ENCODE data around the gene UBE2G2.
A peak's percentile ranks its signal among the peaks of the same experiment; 100 is the strongest.
"Not testable (repeated sequence)": the region's sequence is repeated elsewhere in the genome, so short reads cannot be mapped to it uniquely, and the experiment has no call there.

The UBE2G2 gene

DNA sequence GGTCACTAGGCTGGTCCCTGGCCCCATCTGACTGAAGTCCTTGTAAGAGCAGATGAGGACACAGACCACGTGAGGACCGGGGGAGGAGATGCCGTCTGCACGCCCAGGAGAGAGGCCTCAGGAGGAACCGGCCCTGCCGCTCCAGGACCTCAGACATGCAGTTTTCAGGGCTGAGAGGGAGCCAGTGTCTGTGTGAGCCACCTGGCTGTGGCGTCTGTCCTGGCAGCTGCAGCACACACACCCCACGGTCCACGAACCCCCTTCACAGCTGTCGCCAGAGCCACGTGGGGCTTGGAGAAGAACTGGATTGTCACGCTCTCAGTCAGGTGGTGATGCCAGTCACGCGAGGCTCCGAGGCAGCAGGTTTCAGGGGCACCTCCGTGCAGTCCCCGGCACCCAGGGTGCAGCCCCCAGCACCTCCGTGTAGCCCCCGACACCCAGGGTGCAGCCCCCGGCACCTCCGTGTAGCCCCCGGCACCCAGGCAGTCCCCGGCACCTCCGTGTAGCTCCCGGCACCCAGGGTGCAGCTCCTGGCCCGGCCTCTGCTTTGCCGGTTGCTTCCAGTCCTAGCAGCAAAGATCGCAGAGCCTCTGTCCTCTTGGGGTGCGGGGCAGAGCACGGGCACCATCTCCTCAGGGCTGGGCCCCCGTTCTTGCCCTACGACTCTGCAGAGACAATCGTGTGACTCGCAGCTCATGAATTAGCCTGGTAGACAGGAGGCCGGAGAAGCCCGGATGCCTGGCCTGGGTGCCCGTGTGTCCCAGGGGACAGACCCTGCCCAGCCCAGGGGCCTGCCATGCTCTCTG is 35.2 kb upstream of the UBE2G2 start:
- no peak for DNase-seq (ENCODE audit: low read depth in 1 of 2, low spot score in 1 of 2)

GRCh38 chr21:44836349-44836665 is 34.7 kb upstream of the UBE2G2 start:
- DNase-seq (ENCODE audit: low read depth in 1 of 2, low spot score in 1 of 2) = no peak

GRCh38 chr21:44835647-44835973 is 34.0 kb upstream of the UBE2G2 start:
- DNase-seq (ENCODE audit: low read depth in 1 of 2, low spot score in 1 of 2) = no peak

DNA sequence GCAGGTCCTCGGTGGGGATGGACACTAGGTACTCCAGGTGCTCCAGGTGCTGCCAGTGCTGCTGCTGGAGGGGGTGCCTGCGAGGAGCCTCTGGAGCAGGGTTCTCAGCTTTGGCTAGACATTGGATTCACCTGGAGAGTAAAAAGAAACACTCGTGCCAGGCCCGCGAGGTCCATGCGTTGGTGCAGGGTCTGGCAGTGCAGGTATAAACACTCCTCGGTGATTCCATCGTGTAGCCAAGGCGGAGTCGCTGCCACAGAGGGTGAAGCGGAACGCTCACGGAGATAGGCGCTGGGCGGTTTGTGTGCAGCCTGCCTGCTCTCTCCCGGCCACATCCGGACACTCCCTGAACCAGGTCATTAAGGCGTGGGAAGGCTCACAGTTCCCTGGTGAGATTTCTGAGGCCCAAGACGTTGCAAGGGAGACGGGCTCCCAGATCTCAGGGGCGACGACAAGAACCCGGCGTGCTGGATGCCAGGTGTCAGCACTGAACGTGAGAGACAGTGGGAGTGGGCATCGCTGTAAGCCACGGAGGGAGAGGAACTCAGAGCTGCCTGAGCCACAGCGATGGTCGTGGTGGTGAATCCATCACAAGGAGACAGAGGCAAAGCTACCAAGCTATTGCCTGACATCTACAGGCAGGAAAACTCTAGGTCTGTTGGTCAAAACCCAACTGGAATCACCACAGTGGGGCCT is 33.5 kb upstream of the UBE2G2 start:
- no peak for DNase-seq (ENCODE audit: low read depth in 1 of 2, low spot score in 1 of 2)

GRCh38 chr21:44834231-44834950 is 32.8 kb upstream of the UBE2G2 start:
- no peak for DNase-seq (ENCODE audit: low read depth in 1 of 2, low spot score in 1 of 2)

DNA sequence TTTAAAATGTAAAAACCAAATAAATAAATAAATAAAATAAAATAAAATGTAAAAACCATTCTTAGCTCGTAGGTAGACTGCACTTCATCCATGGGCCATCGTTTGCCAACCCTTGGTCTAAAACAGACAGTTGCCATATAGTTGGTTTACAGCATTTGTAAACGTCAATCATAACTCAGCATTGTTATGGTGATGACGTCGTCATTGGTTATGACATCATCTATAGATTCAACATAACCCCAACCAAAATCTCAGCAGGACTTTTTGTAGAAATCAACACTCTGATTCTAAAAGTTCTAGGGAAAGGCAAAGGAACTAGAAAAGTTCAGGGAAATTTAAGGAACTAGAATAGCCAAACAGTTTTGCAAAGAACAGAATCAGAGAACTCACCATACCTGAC is 32.0 kb upstream of the UBE2G2 start:
- DNase-seq (ENCODE audit: low read depth in 1 of 2, low spot score in 1 of 2) = no peak

DNA sequence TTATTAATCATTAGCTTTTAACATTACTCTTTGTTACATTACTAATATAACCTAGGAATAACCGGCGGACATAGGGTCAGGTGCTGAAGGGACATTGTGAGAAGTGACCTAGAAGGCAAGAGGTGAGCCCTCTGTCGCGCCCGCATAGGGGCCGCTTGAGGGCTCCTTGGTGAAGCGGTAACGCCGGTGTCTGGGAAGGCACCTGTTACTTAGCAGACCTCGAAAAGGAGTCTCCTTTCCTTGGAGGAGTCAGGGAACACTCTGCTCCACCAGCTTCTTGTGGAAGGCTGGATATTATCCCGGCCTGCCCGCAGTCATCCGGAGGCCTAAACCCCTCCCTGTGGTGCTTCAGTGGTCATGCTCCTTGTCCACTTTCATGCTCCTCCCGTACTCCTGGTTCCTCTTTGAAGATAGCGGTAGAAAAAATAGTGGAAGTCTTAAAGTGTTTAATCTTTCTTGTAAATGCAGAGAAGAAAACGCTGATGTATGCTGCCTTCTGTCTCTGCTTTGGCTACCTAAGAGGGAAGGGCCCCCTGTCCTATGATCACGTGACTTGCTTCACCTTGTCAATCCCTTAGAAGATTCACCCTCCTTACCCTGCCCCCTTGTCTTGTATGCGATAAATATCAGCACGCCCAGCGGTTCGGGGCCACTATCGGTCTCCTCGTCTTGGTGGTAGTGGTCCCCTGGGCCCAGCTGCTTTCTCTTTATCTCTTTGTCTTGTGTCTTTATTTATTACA is 31.1 kb upstream of the UBE2G2 start:
- DNase-seq (ENCODE audit: low read depth in 1 of 2, low spot score in 1 of 2) = not testable (repeated sequence)

GRCh38 chr21:44831227-44831860 is 29.7 kb upstream of the UBE2G2 start:
- no peak for DNase-seq (ENCODE audit: low read depth in 1 of 2, low spot score in 1 of 2)

DNA sequence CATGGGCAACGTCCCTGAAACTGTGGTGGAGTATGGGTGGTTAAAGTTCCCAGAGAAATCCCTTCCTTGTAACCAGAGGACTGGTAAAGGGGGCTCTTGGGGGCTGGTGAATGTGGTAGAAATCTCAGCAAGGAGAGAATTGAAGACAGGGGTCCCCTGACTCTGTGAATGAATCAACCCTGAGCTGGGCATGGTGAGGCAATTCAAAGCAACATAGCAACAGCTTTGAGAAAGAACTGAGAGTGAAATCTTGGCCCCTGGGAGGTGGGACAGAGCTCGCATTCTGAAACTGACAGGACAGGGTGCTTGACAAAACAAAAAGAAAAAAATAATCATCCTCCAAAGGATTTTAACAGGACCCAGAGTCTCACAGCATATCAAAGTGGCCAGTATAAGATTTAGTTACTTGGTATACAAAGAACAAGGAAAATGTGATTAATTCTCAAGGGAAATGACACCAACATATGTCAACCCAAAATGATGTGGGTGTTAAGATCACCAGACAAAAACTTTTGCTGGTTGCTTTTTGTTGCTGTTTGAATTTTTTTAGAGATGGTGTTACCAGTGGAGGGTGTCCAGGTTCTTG is 28.0 kb upstream of the UBE2G2 start:
- DNase-seq (ENCODE audit: low read depth in 1 of 2, low spot score in 1 of 2) = no peak

- no peak for DNase-seq (ENCODE audit: low read depth in 1 of 2, low spot score in 1 of 2)
Measured at GRCh38 chr21:44828362-44829056, 26.9 kb upstream of the UBE2G2 start.

DNA sequence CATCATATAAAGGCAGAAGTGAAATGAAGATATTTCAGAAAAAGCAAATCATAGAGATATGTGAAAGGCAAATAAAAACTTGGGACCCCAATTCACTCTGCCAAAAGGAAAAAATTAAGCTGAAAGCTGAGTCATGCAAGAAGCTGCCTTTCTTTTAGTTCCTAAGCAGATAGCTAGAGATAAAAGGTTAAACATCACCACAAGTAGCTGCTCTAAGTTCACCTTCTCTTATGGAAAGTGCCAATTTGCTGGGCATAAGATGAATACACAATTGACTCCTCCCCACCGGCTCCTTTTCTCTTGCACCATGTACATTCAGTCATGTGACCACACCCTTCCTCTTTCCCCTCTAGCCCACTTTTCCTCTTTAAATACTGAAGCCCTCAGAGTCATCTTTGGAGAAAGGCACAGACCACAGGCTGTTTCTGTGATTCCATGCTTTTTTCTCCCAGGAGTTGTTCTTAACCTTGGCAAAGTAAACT is 21.6 kb upstream of the UBE2G2 start:
- no peak for DNase-seq (ENCODE audit: low read depth in 1 of 2, low spot score in 1 of 2)

DNA sequence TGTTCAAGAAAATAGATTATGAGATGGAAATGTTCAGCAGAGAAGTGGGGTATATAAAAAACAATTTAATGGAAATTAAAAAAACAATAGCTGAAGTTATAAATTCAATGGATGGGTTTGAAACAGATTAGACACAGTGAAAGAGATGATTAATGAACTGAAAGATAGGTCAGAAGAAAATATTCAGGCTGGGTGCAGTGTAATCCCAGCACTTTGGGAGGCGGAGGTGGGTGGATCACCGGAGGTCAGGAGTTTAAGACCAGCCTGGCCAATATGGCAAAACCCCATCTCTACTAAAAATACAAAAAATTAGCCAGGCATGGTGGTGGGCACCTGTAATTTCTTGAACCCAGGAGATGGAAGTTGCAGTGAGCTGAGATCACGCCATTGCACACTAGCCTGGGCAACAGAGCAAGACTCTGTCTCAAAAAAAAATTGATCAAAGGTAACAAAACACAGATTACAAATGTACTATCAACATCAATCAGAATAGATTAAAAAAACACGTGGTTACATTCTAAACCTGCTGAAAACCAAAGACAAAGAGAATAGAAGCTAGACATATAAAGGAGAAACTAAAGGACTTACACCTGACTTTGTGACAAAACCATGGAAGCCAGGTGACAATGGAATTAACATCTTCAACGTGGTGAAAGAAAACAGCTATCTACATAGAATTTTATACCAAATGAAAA is 21.0 kb upstream of the UBE2G2 start:
- DNase-seq (ENCODE audit: low read depth in 1 of 2, low spot score in 1 of 2) = no peak

DNA sequence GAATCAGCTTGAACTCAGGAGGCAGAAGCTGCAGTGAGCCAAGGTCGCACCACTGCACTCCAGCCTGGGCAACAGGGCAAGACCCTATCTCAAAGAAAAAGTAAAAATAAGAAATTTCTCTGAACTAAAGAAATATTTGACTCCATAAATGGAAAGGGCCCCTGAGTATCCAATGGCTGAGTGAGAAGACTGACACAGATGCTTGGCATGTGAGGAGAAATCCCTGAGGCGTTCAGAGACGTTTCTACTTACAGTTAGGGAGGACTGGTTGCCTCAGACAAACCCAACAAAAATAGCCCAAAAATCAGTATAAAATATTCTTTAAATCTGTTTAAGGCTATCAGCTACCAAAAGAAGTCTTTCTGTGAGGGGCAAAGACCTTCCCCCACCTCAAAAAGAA is 19.2 kb upstream of the UBE2G2 start:
- no peak for DNase-seq (ENCODE audit: low read depth in 1 of 2, low spot score in 1 of 2)

DNA sequence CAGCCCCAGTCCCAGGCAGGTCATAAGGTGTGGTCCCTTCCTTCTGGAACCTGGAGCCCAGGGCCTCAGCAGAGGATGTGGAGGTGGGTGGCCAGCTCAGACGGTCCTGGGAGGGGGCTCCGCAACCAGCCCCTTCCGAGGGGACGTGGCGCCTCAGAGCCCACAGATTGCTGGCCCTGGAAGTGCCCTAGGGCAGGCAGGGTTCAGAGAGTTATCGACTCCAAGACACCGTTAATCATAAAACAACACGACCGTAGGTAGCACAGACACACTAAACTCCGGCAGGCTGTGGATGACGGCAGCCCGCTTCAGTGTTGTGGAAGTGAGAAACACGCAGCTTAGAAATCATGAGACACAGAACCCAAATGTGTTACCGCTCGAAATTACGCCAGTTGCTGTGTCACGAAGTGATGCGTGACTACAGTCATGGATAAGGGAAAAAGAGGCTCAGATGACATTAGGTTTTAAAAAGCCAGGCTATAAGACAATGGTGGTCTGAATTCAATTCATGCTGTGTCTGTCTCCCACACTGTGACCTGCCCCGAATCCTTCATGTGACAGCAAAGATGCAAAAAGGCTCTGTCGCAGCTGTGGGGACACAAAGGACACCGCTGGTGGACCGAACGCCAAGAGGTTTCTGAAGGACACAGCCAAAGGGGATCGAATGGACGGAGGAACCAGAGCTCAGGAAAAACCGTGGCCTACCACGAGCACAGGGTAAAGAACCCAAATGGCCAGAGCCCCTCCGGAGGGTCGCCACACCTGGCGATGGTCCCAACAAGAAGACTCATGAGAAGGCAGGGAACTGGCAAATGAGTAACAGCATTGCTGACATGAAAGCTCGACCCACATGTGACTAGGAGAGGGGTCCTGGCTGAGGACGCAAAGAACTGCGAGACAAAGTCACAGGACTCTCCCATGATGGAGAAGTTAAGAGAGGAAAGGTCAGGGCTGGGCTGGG is 17.9 kb upstream of the UBE2G2 start:
- no peak for DNase-seq (ENCODE audit: low read depth in 1 of 2, low spot score in 1 of 2)

GRCh38 chr21:44818640-44819011 is 17.0 kb upstream of the UBE2G2 start:
- DNase-seq (ENCODE audit: low read depth in 1 of 2, low spot score in 1 of 2) = no peak

DNA sequence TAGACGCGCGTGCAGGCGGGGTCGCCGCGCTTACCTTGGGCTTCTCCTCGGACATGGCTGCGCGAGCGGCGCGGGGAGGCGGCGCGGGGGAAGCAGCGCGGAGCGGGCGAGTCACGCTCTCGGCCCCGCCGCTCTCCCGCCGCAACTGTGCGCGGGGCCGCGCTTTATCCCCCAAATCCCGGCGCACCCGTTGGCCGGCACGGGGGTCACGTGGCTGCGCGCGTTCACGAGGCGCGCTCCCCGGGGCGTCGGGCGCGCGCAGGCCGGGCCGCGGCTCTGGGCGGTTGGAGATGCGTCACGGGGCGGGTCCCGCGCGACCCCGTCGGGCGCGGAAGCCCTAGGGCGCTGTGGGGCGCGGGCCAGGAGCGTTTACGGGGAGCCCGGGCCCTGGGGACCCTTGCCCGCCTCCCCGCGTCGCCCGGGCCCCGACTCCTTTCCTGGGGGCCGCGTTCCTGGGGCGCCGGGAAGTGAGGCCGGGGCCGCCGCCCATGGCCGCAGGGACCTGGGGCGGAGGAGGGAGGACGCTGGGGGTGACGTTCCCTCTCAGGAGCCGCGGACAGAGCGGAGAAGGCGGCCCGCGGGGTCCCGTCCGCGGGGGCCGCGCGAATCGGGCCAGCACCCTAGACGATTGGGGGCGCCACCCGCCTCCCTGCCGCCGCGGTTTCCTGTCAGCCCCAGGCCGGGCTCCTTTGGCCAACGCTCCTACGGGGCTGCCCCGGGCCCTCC is 16.5 kb upstream of the UBE2G2 start, which contains the start of gene SUMO3:
SUMO3 (minus strand) TSS at position 149 of the 726 bp plus-strand sequence; CDS start at position 55, 94 bp downstream.
- peak; percentile 75 to 77 for DNase-seq (ENCODE audit: low read depth in 1 of 2, low spot score in 1 of 2)

- DNase-seq (ENCODE audit: low read depth in 1 of 2, low spot score in 1 of 2) = peak; percentile 76 to 84
Measured at GRCh38 chr21:44817506-44817880, 15.9 kb upstream of the UBE2G2 start.

All from activated CD4-positive, alpha-beta T cell treated with anti-CD3 and anti-CD28 coated beads, Interleukin-2, amount 50 U/mL, for 24 hours (primary cell).